HTERT RPE-1 (cell line): ENCODE measurements around the gene SNRNP25.

Source experiments
- in situ Hi-C: fragments of 300-500 bp; cut with MboI; formaldehyde crosslinking; loops from 4 replicates; pipeline ENCODE4 v1.14.3; 2020; ENCODE audit warnings: low sequenced_read_pairs

Gene SNRNP25

GRCh38 chr16:62968-63391 is 9.4 kb downstream of the SNRNP25 start:
- in situ Hi-C loops = no loop called here

- in situ Hi-C loops = no loop called here
Measured at GRCh38 chr16:63466-63865, 9.8 kb downstream of the SNRNP25 start.

GRCh38 chr16:63998-64913 is 10.6 kb downstream of the SNRNP25 start:
- in situ Hi-C loops = no loop called here

- in situ Hi-C loops = no loop called here
Measured at GRCh38 chr16:64914-65255, 11.3 kb downstream of the SNRNP25 start.

- in situ Hi-C loops = no loop called here
Measured at GRCh38 chr16:65745-66144, 12.1 kb downstream of the SNRNP25 start.

GRCh38 chr16:66309-67182 is 12.9 kb downstream of the SNRNP25 start:
- in situ Hi-C loops = no loop called here

GRCh38 chr16:67183-67791 is 13.7 kb downstream of the SNRNP25 start:
- in situ Hi-C loops = no loop called here

GRCh38 chr16:67884-68789 is 14.5 kb downstream of the SNRNP25 start:
- in situ Hi-C loops = no loop called here

- in situ Hi-C loops = no loop called here
Measured at GRCh38 chr16:69181-69580, 15.6 kb downstream of the SNRNP25 start.

- in situ Hi-C loops = no loop called here
Measured at GRCh38 chr16:71210-71539, 17.5 kb downstream of the SNRNP25 start.

GRCh38 chr16:71540-72401 is 18.1 kb downstream of the SNRNP25 start:
- in situ Hi-C loops = no loop called here

- in situ Hi-C loops = no loop called here
Measured at GRCh38 chr16:72561-73548, 19.2 kb downstream of the SNRNP25 start, which contains the start of gene RHBDF1. Gene RHBDF1, minus strand, starts transcription at chr16:72631. Its CDS starts 7,616 bp downstream, at chr16:65015.

- in situ Hi-C loops = no loop called here
Measured at GRCh38 chr16:74051-74746, 20.6 kb downstream of the SNRNP25 start.

GRCh38 chr16:74747-75334 is 21.2 kb downstream of the SNRNP25 start:
- in situ Hi-C loops = no loop called here

GRCh38 chr16:75580-76501 is 22.2 kb downstream of the SNRNP25 start:
- in situ Hi-C loops = no loop called here

GRCh38 chr16:76535-77272 is 23.1 kb downstream of the SNRNP25 start:
- in situ Hi-C loops = no loop called here
